ENCODE data around the gene PLPP1. TPM values are rescaled to one million over a fixed set of nuclear protein-coding genes. Genes with fewer than 3 reads are reported as not detected.

PLPP1 gene
- total RNA-seq, 1 experiment from 2014 or later = 10.5 TPM

GRCh38 chr5:55413644-55414043 is 121.1 kb downstream of the PLPP1 start:
- ChIA-PET RAD21 (ENCODE audit: low non-redundant PET in 1 of 2, low total read pairs in 2 of 2, uncharacterized antibody in 2 of 2, unreplicated experiment in 2 of 2) (no interaction called here), CTCF (interaction anchor here (1.2 kb wide), 1 partner anchor 278 kb away, joined by 4 read pairs; no protein-coding TSS in a partner anchor), POLR2A (no interaction called here)
- TF ChIP-seq POLR2A (IDR thresholded peaks at IDR 0.05; ENCODE audit: borderline replicate concordance, extremely low read depth, insufficient read depth, insufficient read length) (no peak), CEBPB (IDR thresholded peaks at IDR 0.05; ENCODE audit: low read depth) (no peak), ATF3 (IDR thresholded peaks at IDR 0.05) (no peak), JUND (IDR thresholded peaks at IDR 0.05) (no peak), CTCF (IDR thresholded peaks at IDR 0.05 in 2 of 3, conservative IDR thresholded peaks at IDR 0.05 in 1 of 3; ENCODE audit: borderline replicate concordance in 1 of 3, insufficient read depth in 1 of 3, low read depth in 2 of 3, low read length in 2 of 3) (no peak), ZFX (IDR thresholded peaks at IDR 0.05) (no peak), SIN3A (IDR thresholded peaks at IDR 0.05; ENCODE audit: low read depth) (no peak), EGR1 (IDR thresholded peaks at IDR 0.05; ENCODE audit: low read depth) (no peak), MAX (IDR thresholded peaks at IDR 0.05) (no peak), CBX3 (IDR thresholded peaks at IDR 0.05; ENCODE audit: low read depth) (no peak), ZBTB33 (IDR thresholded peaks at IDR 0.05; ENCODE audit: extremely low read depth, insufficient replicate concordance, low read length) (no peak), EZH2phosphoT487 (IDR thresholded peaks at IDR 0.05; ENCODE audit: borderline replicate concordance) (no peak), RAD21 (IDR thresholded peaks at IDR 0.05; ENCODE audit: low read depth) (no peak), POLR2AphosphoS5 (IDR thresholded peaks at IDR 0.05; ENCODE audit: low read depth, low read length) (no peak), EZH2 (IDR thresholded peaks at IDR 0.05) (no peak), SP1 (IDR thresholded peaks at IDR 0.05; ENCODE audit: low read depth) (no peak), ZNF274 (IDR thresholded peaks at IDR 0.05; ENCODE audit: low read depth, low read length) (no peak), FOSL1 (IDR thresholded peaks at IDR 0.05; ENCODE audit: low read depth) (no peak)
- TF ChIP-seq, protein P1, sequence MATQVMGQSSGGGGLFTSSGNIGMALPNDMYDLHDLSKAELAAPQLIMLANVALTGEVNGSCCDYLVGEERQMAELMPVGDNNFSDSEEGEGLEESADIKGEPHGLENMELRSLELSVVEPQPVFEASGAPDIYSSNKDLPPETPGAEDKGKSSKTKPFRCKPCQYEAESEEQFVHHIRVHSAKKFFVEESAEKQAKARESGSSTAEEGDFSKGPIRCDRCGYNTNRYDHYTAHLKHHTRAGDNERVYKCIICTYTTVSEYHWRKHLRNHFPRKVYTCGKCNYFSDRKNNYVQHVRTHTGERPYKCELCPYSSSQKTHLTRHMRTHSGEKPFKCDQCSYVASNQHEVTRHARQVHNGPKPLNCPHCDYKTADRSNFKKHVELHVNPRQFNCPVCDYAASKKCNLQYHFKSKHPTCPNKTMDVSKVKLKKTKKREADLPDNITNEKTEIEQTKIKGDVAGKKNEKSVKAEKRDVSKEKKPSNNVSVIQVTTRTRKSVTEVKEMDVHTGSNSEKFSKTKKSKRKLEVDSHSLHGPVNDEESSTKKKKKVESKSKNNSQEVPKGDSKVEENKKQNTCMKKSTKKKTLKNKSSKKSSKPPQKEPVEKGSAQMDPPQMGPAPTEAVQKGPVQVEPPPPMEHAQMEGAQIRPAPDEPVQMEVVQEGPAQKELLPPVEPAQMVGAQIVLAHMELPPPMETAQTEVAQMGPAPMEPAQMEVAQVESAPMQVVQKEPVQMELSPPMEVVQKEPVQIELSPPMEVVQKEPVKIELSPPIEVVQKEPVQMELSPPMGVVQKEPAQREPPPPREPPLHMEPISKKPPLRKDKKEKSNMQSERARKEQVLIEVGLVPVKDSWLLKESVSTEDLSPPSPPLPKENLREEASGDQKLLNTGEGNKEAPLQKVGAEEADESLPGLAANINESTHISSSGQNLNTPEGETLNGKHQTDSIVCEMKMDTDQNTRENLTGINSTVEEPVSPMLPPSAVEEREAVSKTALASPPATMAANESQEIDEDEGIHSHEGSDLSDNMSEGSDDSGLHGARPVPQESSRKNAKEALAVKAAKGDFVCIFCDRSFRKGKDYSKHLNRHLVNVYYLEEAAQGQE (IDR thresholded peaks at IDR 0.05; ENCODE audit: low read depth) = no peak
- no TSS peak for BruUV-seq (replicated peaks)
- Histone ChIP-seq H3K9ac (ENCODE audit: low read length) (no peak overlapping the region), H3K27ac (ENCODE audit: low read depth, low read length) (no peak overlapping the region), H3K9me2 (ENCODE audit: insufficient read depth) (no peaks in the 10 kb centered on the region), H3K4me3 (replicated peaks in 1 of 2; ENCODE audit: low read depth in 1 of 2, low read length in 2 of 2) (no peak overlapping the region), H3K79me2 (ENCODE audit: insufficient read depth, low read length) (no peaks in the 10 kb centered on the region; the same call in 1 of the 2 replicates), H3K4me2 (ENCODE audit: low read length) (no peak overlapping the region), H3K9me3 (ENCODE audit: control insufficient read depth in 1 of 2, insufficient read depth in 1 of 2, low read depth in 1 of 2, low read length in 2 of 2) (no peaks in the 10 kb centered on the region), H4K20me1 (ENCODE audit: insufficient read depth) (peaks cover 5% of the 10 kb centered on the region; the same call in 1 of the 2 replicates), H3K4me1 (ENCODE audit: control insufficient read depth in 1 of 2, insufficient read depth in 2 of 2, low read length in 2 of 2) (no peaks in the 10 kb centered on the region), H2AFZ (ENCODE audit: low read depth, low read length, poor library complexity, severe bottlenecking) (no peak overlapping the region), H3K27me3 (ENCODE audit: insufficient read depth, low read length) (no peaks in the 10 kb centered on the region), H3K36me3 (ENCODE audit: control insufficient read depth in 1 of 2, insufficient read depth in 2 of 2, low read length in 2 of 2) (peaks cover 7 to 21% of the 10 kb centered on the region in 2 experiments; a peak in 3 of 4 replicates)
- DNase-seq (ENCODE audit: low read depth, low spot score) = no peak
- intact Hi-C loops (cut with micrococcal nuclease) = no loop called here
- ATAC-seq = no peak

All from HCT116 (cell line).